Right atrium auricular region (tissue), 2 donors: ENCODE data around the gene NCOA3. TPM values are rescaled to one million over a fixed set of nuclear protein-coding genes. Genes with fewer than 3 reads are reported as not detected.

Experiments
- DNase-seq: peaks from one replicate; pipeline ENCODE4 v3.0.0-alpha.2; 2019; ENCODE audit warnings: low spot score
- H3K27ac ChIP-seq, 2 donors: fragments of 200-600 bp; sonication (generic); 1 replicate in 1 of 2; 2 replicates in 1 of 2; pipeline ENCODE4 v1.5.1; 2016 to 2019
- H3K27me3 ChIP-seq, 2 donors: fragments of 200-600 bp; sonication (generic); one replicate each; pipeline versions ENCODE4 v1.5.1 to v1.6.0; 2017 to 2019
- H3K36me3 ChIP-seq: fragments of 200-600 bp; sonication (generic); one replicate; pipeline ENCODE4 v1.5.1; 2016
- H3K4me1 ChIP-seq, 2 donors: fragments of 200-600 bp; sonication (generic); one replicate each; pipeline versions ENCODE4 v1.5.1 to v1.6.0; 2017 to 2019
- H3K4me3 ChIP-seq, 2 donors: fragments of 200-600 bp; sonication (generic); 1 replicate in 1 of 2; 2 replicates in 1 of 2; pipeline ENCODE4 v1.5.1; 2017 to 2019; ENCODE audit warnings: mild to moderate bottlenecking in 1 of 2, moderate library complexity in 1 of 2
- H3K9me3 ChIP-seq, 2 donors: fragments of 200-600 bp; sonication (generic); one replicate each; pipeline ENCODE4 v1.5.1; 2019
- total RNA-seq, 2 donors: library from RNA; depleted of rRNA; stranded (reverse); fragments of >200 nt; gene quantifications; one replicate each; pipeline ENCODE4 v1.1.0, GENCODE V29; 2016
- TF ChIP-seq, protein P1 (sequence below), 2 donors: fragments of 200-600 bp; sonication (generic); IDR thresholded peaks; one replicate each; pipeline ENCODE4 v1.5.1; 2019; ENCODE audit warnings: antibody characterized with exemption in 2 of 2

The NCOA3 gene
- total RNA-seq, 2 donors from 2014 or later: 24.1 to 27.4 TPM

DNA sequence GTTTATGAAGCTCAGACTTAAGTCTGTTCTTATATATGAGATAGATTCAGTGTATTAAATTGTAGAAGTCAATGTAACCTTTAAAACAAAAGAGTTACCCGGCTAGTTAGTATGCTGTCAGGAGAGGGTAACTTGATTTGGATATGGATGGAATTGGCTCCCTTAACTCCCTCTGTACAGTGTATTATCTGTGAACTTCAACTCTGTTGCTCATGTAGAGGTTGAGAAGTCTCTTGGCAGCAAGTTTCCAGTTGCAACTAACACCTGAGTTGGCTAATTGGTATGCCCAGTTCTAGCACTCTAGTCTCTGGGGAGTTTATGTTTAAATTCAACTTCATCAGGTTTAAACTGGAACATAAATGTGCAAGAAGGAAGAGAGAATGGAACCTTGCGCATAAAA, 111.0 kb downstream of the NCOA3 start:
- Histone ChIP-seq H3K36me3 (no peaks in the 10 kb centered on the region), H3K9me3 (no peaks in the 10 kb centered on the region), H3K4me1 (peaks cover 0 to 24% of the 10 kb centered on the region in 2 donors), H3K27me3 (no peaks in the 10 kb centered on the region), H3K27ac (no peak overlapping the region), H3K4me3 (no peak overlapping the region)
- no peak for DNase-seq
- TF ChIP-seq, protein P1, sequence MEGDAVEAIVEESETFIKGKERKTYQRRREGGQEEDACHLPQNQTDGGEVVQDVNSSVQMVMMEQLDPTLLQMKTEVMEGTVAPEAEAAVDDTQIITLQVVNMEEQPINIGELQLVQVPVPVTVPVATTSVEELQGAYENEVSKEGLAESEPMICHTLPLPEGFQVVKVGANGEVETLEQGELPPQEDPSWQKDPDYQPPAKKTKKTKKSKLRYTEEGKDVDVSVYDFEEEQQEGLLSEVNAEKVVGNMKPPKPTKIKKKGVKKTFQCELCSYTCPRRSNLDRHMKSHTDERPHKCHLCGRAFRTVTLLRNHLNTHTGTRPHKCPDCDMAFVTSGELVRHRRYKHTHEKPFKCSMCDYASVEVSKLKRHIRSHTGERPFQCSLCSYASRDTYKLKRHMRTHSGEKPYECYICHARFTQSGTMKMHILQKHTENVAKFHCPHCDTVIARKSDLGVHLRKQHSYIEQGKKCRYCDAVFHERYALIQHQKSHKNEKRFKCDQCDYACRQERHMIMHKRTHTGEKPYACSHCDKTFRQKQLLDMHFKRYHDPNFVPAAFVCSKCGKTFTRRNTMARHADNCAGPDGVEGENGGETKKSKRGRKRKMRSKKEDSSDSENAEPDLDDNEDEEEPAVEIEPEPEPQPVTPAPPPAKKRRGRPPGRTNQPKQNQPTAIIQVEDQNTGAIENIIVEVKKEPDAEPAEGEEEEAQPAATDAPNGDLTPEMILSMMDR (IDR thresholded peaks at IDR 0.05): no peak

DNA sequence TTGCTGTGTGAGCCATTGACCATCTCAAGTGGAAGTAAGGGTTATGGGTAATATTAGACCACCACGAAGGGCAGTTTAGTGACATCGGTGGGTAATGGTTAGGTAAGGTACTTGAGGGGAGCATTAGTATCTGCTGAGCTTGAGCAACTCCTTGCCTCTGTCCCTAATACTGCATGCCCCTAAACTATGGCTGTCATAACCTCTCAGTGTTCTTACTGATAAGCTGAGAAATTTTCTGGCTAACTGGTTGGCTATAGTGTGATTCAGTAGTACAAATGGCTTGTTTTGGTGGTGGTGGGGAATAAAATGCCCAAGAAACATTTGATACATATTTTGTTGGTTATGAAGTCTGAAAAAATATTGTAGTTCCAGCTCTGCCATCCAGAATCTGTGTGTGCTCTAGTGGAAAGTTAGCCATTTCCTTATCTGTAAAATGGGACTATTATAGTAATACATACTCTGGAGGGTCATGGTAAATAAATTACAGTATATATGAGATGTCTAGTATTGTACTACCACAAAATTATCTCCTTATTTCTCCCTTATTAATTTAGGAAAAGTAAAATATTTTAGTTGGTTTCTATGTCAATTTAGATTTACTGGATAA, 113.1 kb downstream of the NCOA3 start:
- TF ChIP-seq, protein P1 (IDR thresholded peaks at IDR 0.05): no peak
- no peak for DNase-seq
- no peak overlapping the region for H3K4me3 ChIP-seq
- H3K36me3 ChIP-seq: no peaks in the 10 kb centered on the region
- H3K27me3 ChIP-seq: no peaks in the 10 kb centered on the region
- H3K27ac ChIP-seq: no peak overlapping the region
- no peaks in the 10 kb centered on the region for H3K9me3 ChIP-seq
- peaks cover 0 to 23% of the 10 kb centered on the region in 2 donors for H3K4me1 ChIP-seq

DNA sequence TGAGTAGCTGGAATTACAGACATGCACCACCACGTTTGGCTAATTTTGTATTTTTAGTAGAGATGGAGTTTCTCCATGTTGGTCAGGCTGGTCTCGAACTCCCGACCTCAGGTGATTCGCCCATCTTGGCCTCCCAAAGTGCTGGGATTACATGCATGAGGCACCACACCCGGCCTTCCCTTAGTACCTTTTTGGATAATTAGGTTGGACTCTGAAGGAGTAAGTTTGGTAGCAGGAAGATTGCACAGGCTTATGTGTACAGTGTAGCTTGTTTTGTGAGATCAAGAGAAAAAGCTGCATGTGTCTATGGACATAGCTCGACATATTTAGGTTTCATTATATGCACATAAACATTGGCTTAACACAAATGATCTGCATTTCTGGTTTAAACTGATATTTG, 116.8 kb downstream of the NCOA3 start:
- Histone ChIP-seq H3K27ac (no peak overlapping the region), H3K4me1 (peaks cover 0 to 7% of the 10 kb centered on the region in 2 donors)

DNA sequence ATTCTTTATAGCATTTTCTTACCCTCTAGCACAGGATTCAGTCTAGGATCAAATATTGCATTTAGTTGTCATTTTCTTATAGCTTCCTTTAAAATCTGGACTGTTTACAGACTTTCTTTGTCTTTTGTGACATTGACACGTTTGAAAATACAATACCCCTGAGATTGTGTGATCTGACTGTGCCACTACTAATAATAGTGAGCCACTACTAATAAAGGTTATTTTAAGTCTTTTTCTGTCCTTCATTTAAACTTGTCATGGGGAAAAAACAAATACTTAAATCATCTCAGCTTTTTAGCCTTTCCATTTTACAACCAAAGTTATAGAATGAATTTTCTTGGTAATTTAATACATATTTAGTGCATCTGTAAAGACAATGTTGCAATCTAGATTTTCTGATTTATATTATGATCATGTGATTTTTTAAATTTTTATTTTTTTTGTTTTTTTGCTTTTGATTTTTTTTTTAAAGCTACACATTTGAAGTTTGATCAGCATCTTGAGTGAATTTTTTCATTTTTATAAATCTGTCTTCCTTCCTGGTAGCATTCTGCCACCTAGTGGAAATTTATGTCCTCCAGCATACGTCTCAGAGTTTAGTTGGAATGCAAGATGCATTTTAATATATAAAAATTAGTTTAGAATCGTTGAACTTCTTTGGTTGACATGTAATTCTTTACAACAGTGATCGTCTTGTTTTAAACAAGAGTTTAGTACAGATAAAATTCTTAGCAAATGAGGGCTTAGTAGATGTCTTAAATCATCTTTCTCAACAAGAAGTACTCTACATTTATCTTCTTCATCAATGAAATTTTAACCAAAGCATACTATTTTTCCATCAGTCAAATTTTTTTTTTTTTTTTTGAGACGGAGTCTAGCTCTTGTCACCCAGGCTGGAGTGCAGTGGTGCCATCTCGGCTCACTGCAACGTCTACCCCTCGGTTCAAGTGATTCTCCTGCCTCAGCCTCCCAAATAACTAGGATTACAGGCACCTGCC, 119.4 kb downstream of the NCOA3 start:
- no peaks in the 10 kb centered on the region for H3K9me3 ChIP-seq
- peaks cover 13% of the 10 kb centered on the region for H3K36me3 ChIP-seq
- peaks cover 0 to 7% of the 10 kb centered on the region in 2 donors for H3K4me1 ChIP-seq
- DNase-seq: no peak
- no peak overlapping the region for H3K4me3 ChIP-seq
- H3K27me3 ChIP-seq: no peaks in the 10 kb centered on the region
- TF ChIP-seq, protein P1 (IDR thresholded peaks at IDR 0.05): peak; percentile 87
- H3K27ac ChIP-seq: no peak overlapping the region

More for the DNA sequence above, 116.8 kb downstream of the NCOA3 start:
- Histone ChIP-seq H3K36me3 (peaks cover 4% of the 10 kb centered on the region), H3K27me3 (no peaks in the 10 kb centered on the region), H3K4me3 (no peak overlapping the region), H3K9me3 (no peaks in the 10 kb centered on the region)
- TF ChIP-seq, protein P1 (IDR thresholded peaks at IDR 0.05): no peak
- no peak for DNase-seq

DNA sequence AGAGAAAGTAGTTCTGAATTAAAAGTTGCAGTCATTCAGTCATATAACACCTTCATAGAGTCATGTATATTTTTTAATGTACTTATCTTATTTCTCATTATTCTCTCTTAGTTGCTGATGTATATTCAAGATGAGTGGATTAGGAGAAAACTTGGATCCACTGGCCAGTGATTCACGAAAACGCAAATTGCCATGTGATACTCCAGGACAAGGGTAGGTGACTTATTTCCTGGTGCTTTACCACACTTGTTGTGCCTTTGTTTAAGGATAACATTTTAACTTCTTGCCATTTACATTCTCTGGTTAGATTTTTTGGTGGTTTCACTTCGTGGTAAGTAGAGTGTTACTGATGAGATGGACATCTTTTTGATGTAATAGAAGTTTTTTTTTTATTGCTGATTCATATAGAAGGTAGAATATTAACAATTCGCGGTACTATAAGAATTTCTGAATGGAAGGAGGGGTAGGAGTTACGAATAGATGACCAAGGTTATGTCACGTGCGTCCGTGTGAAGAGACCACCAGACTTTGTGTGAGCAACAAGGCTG, 120.5 kb downstream of the NCOA3 start:
- Histone ChIP-seq H3K4me1 (peaks cover 0 to 7% of the 10 kb centered on the region in 2 donors), H3K9me3 (no peaks in the 10 kb centered on the region), H3K27me3 (no peaks in the 10 kb centered on the region), H3K4me3 (no peak overlapping the region), H3K27ac (no peak overlapping the region), H3K36me3 (peaks cover 20% of the 10 kb centered on the region)
- no peak for DNase-seq
- TF ChIP-seq, protein P1 (IDR thresholded peaks at IDR 0.05): no peak
